IMR-90 (cell line): Measurements from ENCODE around the gene KCNK3. TPM values are rescaled to one million over a fixed set of nuclear protein-coding genes. Genes with fewer than 3 reads are reported as not detected.

Experiments used
- ATAC-seq: fragments of 200-7000 bp; cut with Tn5 transposase; 2 replicates; pipeline ENCODE4 v1.9.1; 2020; ENCODE audit warnings: low read depth, mild to moderate bottlenecking, moderate library complexity
- BruUV-seq: library from RNA; stranded (reverse); fragments of 400-500 nt; replicated peaks from 2 replicates; lab custom pipeline; 2021; lab: Mats Ljungman, UMichigan
- CTCF ChIA-PET: fragments of 300-600 bp; formaldehyde crosslinking; extraction: SDS; loops from one replicate; lab custom pipeline; 2021; ENCODE audit warnings: antibody characterized with exemption; lab: Yijun Ruan, JAX
- POLR2A ChIA-PET: fragments of 300-600 bp; sonication (Branson Sonifier 250); formaldehyde crosslinking; loops from one replicate; lab custom pipeline; 2022; ENCODE audit warnings: antibody characterized with exemption; ENCODE audit not compliant: unreplicated experiment; lab: Charles Lee
- DNase-seq: peaks from one replicate; pipeline ENCODE4 v3.0.0; 2013
- H2AFZ ChIP-seq: replicated peaks from 2 replicates; pipeline ENCODE3; 2013; ENCODE audit warnings: low read length, mild to moderate bottlenecking; ENCODE audit not compliant: poor library complexity
- H2AK5ac ChIP-seq: 2 replicates; pipeline ENCODE4 v1.6.1; 2013; ENCODE audit warnings: low read depth, low read length, inconsistent platforms
- H2AK9ac ChIP-seq: replicated peaks from 2 replicates; pipeline ENCODE3; 2013; ENCODE audit warnings: mild to moderate bottlenecking, low read depth, low read length, moderate library complexity; ENCODE audit not compliant: poor library complexity
- H2BK120ac ChIP-seq: 2 replicates; pipeline ENCODE4 v1.6.1; 2013; ENCODE audit warnings: low read depth, low read length, inconsistent platforms
- H2BK15ac ChIP-seq: 3 replicates; pipeline ENCODE4 v1.6.1; 2013; ENCODE audit warnings: low read depth, low read length, inconsistent platforms
- H2BK20ac ChIP-seq: 2 replicates; pipeline ENCODE4 v1.6.1; 2013; ENCODE audit warnings: low read depth, mild to moderate bottlenecking, inconsistent platforms, low read length, moderate library complexity
- H2BK5ac ChIP-seq: 2 replicates; pipeline ENCODE4 v1.6.1; 2013; ENCODE audit warnings: mild to moderate bottlenecking, low read depth, low read length, inconsistent platforms; ENCODE audit not compliant: poor library complexity, severe bottlenecking
- H3K14ac ChIP-seq: replicated peaks from 2 replicates; pipeline ENCODE4 v1.6.1; 2013; ENCODE audit warnings: low read depth, low read length, inconsistent platforms
- H3K18ac ChIP-seq: 2 replicates; pipeline ENCODE4 v1.6.1; 2013; ENCODE audit warnings: low read depth, low read length, control low read depth
- H3K23ac ChIP-seq: 2 replicates; pipeline ENCODE4 v1.6.1; 2013; ENCODE audit warnings: low read depth, low read length, inconsistent platforms
- H3K27ac ChIP-seq: 2 replicates; pipeline ENCODE4 v1.5.1; 2013; ENCODE audit warnings: mild to moderate bottlenecking, control low read depth, low read length; ENCODE audit not compliant: insufficient read depth
- H3K27me3 ChIP-seq: 2 replicates; pipeline ENCODE4 v1.6.1; 2013; ENCODE audit warnings: low read length; ENCODE audit not compliant: control insufficient read depth, insufficient read depth
- H3K36me3 ChIP-seq: 2 replicates; pipeline ENCODE4 v1.6.1; 2013; ENCODE audit warnings: low read length, mixed read lengths; ENCODE audit not compliant: control insufficient read depth, insufficient read depth
- H3K4ac ChIP-seq: 2 replicates; pipeline ENCODE4 v1.6.1; 2013; ENCODE audit warnings: low read depth, low read length, inconsistent platforms
- H3K4me1 ChIP-seq: 2 replicates; pipeline ENCODE4 v1.6.1; 2013; ENCODE audit warnings: low read length, mixed read lengths; ENCODE audit not compliant: control insufficient read depth, insufficient read depth
- H3K4me2 ChIP-seq: 2 replicates; pipeline ENCODE4 v1.6.1; 2013; ENCODE audit warnings: low read depth, mild to moderate bottlenecking, control low read depth, low read length, moderate library complexity
- H3K4me3 ChIP-seq: 2 replicates; pipeline ENCODE4 v1.5.1; 2013; ENCODE audit warnings: low read depth, mild to moderate bottlenecking, control low read depth, low read length, moderate library complexity; ENCODE audit not compliant: insufficient read depth
- H3K56ac ChIP-seq: 2 replicates; pipeline ENCODE4 v1.6.1; 2013; ENCODE audit warnings: low read length, inconsistent platforms; ENCODE audit not compliant: insufficient read depth; ENCODE audit errors: extremely low read depth
- H3K79me1 ChIP-seq, 2 experiments: 2 replicates each; pipeline ENCODE4 v1.6.1; 2013; ENCODE audit warnings: low read length in 2 of 2, inconsistent platforms in 1 of 2, low read depth in 1 of 2
- H3K9ac ChIP-seq: 2 replicates; pipeline ENCODE4 v1.6.1; 2013; ENCODE audit warnings: low read depth, low read length, control low read depth
- H3K9me1 ChIP-seq: 2 replicates; pipeline ENCODE4 v1.6.1; 2013; ENCODE audit warnings: low read length, inconsistent platforms; ENCODE audit not compliant: insufficient read depth
- H3K9me3 ChIP-seq: 2 replicates; pipeline ENCODE4 v1.6.1; 2013; ENCODE audit warnings: low read length; ENCODE audit not compliant: control insufficient read depth, insufficient read depth
- H4K20me1 ChIP-seq: 2 replicates; pipeline ENCODE4 v1.6.1; 2013; ENCODE audit warnings: low read length, inconsistent platforms; ENCODE audit not compliant: insufficient read depth
- H4K5ac ChIP-seq: 2 replicates; pipeline ENCODE4 v1.6.1; 2013; ENCODE audit warnings: mild to moderate bottlenecking, low read depth, low read length, control low read depth
- H4K8ac ChIP-seq, 2 experiments: 2 replicates each; pipeline ENCODE4 v1.6.1; 2013; ENCODE audit warnings: low read depth in 2 of 2, low read length in 2 of 2, control low read depth in 1 of 2, inconsistent platforms in 1 of 2
- H4K91ac ChIP-seq: 2 replicates; pipeline ENCODE4 v1.6.1; 2013; ENCODE audit warnings: low read depth, low read length, inconsistent platforms; ENCODE audit not compliant: insufficient read depth
- BHLHE40 ChIP-seq: fragments of 150-350 bp; IDR thresholded peaks from 2 replicates; pipeline ENCODE4 v1.6.1; 2016; ENCODE audit warnings: mild to moderate bottlenecking, low read depth, low read length
- FOS ChIP-seq: fragments of 150-350 bp; IDR thresholded peaks from 2 replicates; pipeline ENCODE4 v1.6.1; 2016; ENCODE audit warnings: low read depth, low read length
- RCOR1 ChIP-seq: IDR thresholded peaks from 2 replicates; pipeline ENCODE4 v1.6.1; 2012; ENCODE audit warnings: mild to moderate bottlenecking, low read length, improper control_type of control experiment; ENCODE audit not compliant: insufficient replicate concordance
- RFX5 ChIP-seq: IDR thresholded peaks from 2 replicates; pipeline ENCODE4 v1.8.0; 2012; ENCODE audit warnings: low read depth, mild to moderate bottlenecking, low read length, moderate library complexity
- SMC3 ChIP-seq: fragments of 150-350 bp; IDR thresholded peaks from 2 replicates; pipeline ENCODE4 v1.6.1; 2016; ENCODE audit warnings: low read depth, mild to moderate bottlenecking, antibody characterized with exemption, low read length, moderate library complexity
- USF2 ChIP-seq: fragments of 150-350 bp; IDR thresholded peaks from 2 replicates; pipeline ENCODE4 v1.6.1; 2017; ENCODE audit warnings: mild to moderate bottlenecking, antibody characterized with exemption, low read length, low read depth
- WGBS, 2 experiments: methylation state at CpG; one replicate each; pipeline versions ENCODE4 v1.1.5 to v1.1.7; 2013; ENCODE audit warnings: missing lambda C conversion rate in 2 of 2; ENCODE audit not compliant: insufficient read length in 1 of 2; ENCODE audit errors: extremely low coverage in 2 of 2; 5-methylcytosine and 5-hydroxymethylcytosine counted together
- dilution Hi-C: fragments of 300-500 bp; cut with HindIII; formaldehyde crosslinking; loops from one replicate; pipeline ENCODE4 v1.14.3; 2018; ENCODE audit warnings: low sequenced_read_pairs; ENCODE audit not compliant: unreplicated experiment
- in situ Hi-C: fragments of 300-500 bp; cut with MboI; formaldehyde crosslinking; loops from 3 replicates; pipeline ENCODE4 v1.14.3; 2019; ENCODE audit warnings: low sequenced_read_pairs, inconsistent platforms, mixed read lengths
- intact Hi-C: fragments of 100-400 bp; cut with micrococcal nuclease; formaldehyde crosslinking; loops from 2 replicates; pipeline ENCODE4 v1.10.0; 2022
- polyA plus RNA-seq, 3 experiments: library from polyadenylated mRNA; depleted of rRNA; stranded (reverse); fragments of >200 nt; gene quantifications; 2 replicates each; pipeline ENCODE4 v1.2.3, GENCODE V29; 2012; ENCODE audit warnings: low replicate concordance in 1 of 3
- total RNA-seq: library from RNA; depleted of rRNA; stranded (reverse); fragments of >200 nt; gene quantifications from 2 replicates; pipeline ENCODE4 v1.2.3, GENCODE V29; 2012

The KCNK3 gene
- total and polyA plus RNA-seq, 2 of the 4 experiments (the other 2 are of a cell fraction) = under 0.01 to 0.03 TPM

- Histone ChIP-seq H3K23ac (no peak overlapping the region), H3K14ac (no peak overlapping the region), H2BK5ac (no peak overlapping the region), H3K9me3 (peaks cover 3% of the 10 kb centered on the region), H2AK5ac (no peak overlapping the region), H3K27ac (no peak overlapping the region), H3K36me3 (no peaks in the 10 kb centered on the region), H2BK20ac (no peak overlapping the region), H3K4me3 (no peak overlapping the region), H3K4me2 (no peak overlapping the region), H3K56ac (no peak overlapping the region), H4K20me1 (no peaks in the 10 kb centered on the region), H3K79me1 (no peaks in the 10 kb centered on the region), H4K8ac (no peak overlapping the region), H2AFZ (no peak overlapping the region), H3K9me1 (no peaks in the 10 kb centered on the region), H4K5ac (no peak overlapping the region), H3K9ac (no peak overlapping the region), H3K4me1 (peaks cover 2% of the 10 kb centered on the region; the same call in 1 of the 2 replicates), H3K27me3 (peaks cover 62% of the 10 kb centered on the region), H4K91ac (no peak overlapping the region), H3K18ac (no peak overlapping the region), H2AK9ac (no peak overlapping the region), H2BK15ac (no peak overlapping the region), H3K4ac (no peak overlapping the region), H2BK120ac (no peak overlapping the region)
- DNase-seq (no peak), ATAC-seq (no peak)
- dilution Hi-C loops = no loop called here
- in situ Hi-C loops = no loop called here
- BruUV-seq = no TSS peak
- CTCF ChIA-PET = no interaction called here
- intact Hi-C loops = no loop called here
- 40% methylated on average over 2 of the region's 6 CpGs; no CpG with 5 or more reads in 1 of the 2 experiments for WGBS, 2 experiments
- POLR2A ChIA-PET = no interaction called here
- TF ChIP-seq BHLHE40 (no peak), RCOR1 (no peak), FOS (no peak), RFX5 (no peak), SMC3 (no peak), USF2 (no peak)
Observed at GRCh38 chr2:26648516-26648915, 44.0 kb upstream of the KCNK3 start.
